NB4 (cell line): ENCODE measurements around the gene KAT2A.

Source experiments
- POLR2A ChIP-seq: IDR thresholded peaks from 2 replicates; pipeline ENCODE4 v1.6.1; 2011; ENCODE audit warnings: mild to moderate bottlenecking; ENCODE audit not compliant: insufficient read length; ENCODE audit errors: extremely low read depth
- TF ChIP-seq, protein P1 (sequence below): IDR thresholded peaks from one replicate; pipeline ENCODE4 v1.5.1; 2012; ENCODE audit warnings: low read depth, low read length
- TF ChIP-seq, protein P2 (sequence below): IDR thresholded peaks from 2 replicates; pipeline ENCODE4 v1.6.1; 2011; ENCODE audit warnings: low read depth, low read length

DNA sequence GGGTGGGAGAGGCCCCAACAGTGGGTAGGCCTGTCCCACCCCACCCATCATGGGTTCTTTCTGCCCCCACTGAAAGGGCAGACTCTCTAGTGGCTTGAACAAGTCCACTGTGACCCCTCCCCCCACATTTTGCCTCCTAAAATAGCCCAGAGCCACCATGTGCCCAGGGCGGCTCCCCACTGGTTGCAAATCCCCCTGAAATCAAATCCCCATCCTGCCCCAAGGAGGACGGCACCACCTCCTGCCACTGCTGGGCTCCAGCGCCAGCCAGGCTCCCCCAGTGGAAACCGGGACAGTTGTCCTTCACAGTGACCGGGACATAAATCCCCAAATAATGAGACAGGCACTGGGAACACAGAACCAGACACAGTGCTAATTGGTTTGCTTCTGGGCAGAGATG is 43.4 kb downstream of the KAT2A start:
- TF ChIP-seq, protein P1, sequence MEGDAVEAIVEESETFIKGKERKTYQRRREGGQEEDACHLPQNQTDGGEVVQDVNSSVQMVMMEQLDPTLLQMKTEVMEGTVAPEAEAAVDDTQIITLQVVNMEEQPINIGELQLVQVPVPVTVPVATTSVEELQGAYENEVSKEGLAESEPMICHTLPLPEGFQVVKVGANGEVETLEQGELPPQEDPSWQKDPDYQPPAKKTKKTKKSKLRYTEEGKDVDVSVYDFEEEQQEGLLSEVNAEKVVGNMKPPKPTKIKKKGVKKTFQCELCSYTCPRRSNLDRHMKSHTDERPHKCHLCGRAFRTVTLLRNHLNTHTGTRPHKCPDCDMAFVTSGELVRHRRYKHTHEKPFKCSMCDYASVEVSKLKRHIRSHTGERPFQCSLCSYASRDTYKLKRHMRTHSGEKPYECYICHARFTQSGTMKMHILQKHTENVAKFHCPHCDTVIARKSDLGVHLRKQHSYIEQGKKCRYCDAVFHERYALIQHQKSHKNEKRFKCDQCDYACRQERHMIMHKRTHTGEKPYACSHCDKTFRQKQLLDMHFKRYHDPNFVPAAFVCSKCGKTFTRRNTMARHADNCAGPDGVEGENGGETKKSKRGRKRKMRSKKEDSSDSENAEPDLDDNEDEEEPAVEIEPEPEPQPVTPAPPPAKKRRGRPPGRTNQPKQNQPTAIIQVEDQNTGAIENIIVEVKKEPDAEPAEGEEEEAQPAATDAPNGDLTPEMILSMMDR = no peak
- TF ChIP-seq POLR2A = no peak
- TF ChIP-seq, protein P2, sequence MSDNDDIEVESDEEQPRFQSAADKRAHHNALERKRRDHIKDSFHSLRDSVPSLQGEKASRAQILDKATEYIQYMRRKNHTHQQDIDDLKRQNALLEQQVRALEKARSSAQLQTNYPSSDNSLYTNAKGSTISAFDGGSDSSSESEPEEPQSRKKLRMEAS = no peak
